ENCODE results near the gene ZNF804A. TPM values are rescaled to one million over a fixed set of nuclear protein-coding genes. Genes with fewer than 3 reads are reported as not detected.

The ZNF804A gene
- total RNA-seq, 4 donors from 2014 or later, result 0.19 TPM; not detected in 3

- 62 to 75% methylated on average over 3 of the region's 3 CpGs for WGBS, 2 donors
- H3K4me3 ChIP-seq, result no peak overlapping the region
- intact Hi-C loops (cut with DNase I), result no loop called here
- H3K4me1 ChIP-seq, result no peaks in the 10 kb centered on the region
- no peaks in the 10 kb centered on the region for H3K27me3 ChIP-seq
- no peaks in the 10 kb centered on the region for H3K36me3 ChIP-seq
- H3K9me3 ChIP-seq, result no peaks in the 10 kb centered on the region
- TF ChIP-seq CTCF (IDR thresholded peaks at IDR 0.05) (no peak), POLR2A (IDR thresholded peaks at IDR 0.05) (no peak)
- no peak overlapping the region for H3K27ac ChIP-seq
- DNase-seq, result no peak
Measured at GRCh38 chr2:184920451-184920965, 322.2 kb downstream of the ZNF804A start.

DNA sequence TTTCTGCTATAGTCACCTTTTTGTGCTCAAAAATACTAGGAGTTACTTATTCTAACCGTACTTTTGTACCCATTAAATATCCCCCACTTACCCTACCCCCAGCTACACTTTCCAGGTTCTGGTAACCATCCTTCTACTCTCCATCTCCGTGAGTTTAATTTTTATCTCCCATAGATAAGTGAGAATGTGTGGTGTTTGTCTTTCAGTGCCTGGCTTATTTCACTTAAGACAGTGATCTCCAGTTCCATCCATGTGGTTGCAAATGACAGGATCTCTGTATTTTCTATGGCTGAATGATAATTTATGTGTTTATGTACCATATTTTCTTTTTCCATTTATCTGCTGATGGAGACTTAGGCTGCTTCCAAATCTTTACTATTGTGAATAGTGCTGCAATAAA, 323.3 kb downstream of the ZNF804A start:
- WGBS, 2 donors, result 42 to 43% methylated on average over 2 of the region's 2 CpGs
- Histone ChIP-seq H3K27me3 (no peaks in the 10 kb centered on the region), H3K9me3 (peaks cover 0 to under 1% (median 0%) of the 10 kb centered on the region in 3 donors), H3K4me1 (no peaks in the 10 kb centered on the region), H3K36me3 (no peaks in the 10 kb centered on the region), H3K4me3 (no peak overlapping the region), H3K27ac (no peak overlapping the region)
- TF ChIP-seq CTCF (IDR thresholded peaks at IDR 0.05) (no peak), POLR2A (IDR thresholded peaks at IDR 0.05) (no peak)
- intact Hi-C loops (cut with DNase I), result no loop called here
- DNase-seq, result no peak

DNA sequence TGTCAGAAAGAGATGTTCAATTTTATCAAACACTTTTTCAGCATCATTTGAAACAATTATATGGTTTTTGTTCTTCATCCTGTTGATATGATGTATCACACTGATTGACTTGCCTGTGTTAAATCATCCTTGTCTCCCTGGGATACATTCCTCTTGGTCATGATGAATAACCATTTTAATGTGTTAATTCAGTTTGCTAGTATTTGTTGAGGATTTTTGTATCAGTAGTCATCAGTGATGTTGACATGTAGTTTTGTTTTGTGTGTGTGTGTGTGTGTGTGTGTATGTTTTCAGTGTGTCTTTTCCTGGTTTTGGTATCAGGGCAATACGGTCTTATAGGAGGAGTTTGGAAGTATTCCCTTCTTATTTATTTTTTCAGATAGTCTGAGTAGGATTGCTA, 325.4 kb downstream of the ZNF804A start:
- DNase-seq, result no peak
- Histone ChIP-seq H3K27ac (no peak overlapping the region), H3K27me3 (no peaks in the 10 kb centered on the region), H3K4me1 (no peaks in the 10 kb centered on the region), H3K4me3 (no peak overlapping the region), H3K9me3 (peaks cover 0 to 19% (median 6%) of the 10 kb centered on the region in 3 donors), H3K36me3 (no peaks in the 10 kb centered on the region)
- intact Hi-C loops (cut with DNase I), result no loop called here
- WGBS, 2 donors, result 79 to 100% methylated on average over 1 of the region's 1 CpG
- TF ChIP-seq CTCF (IDR thresholded peaks at IDR 0.05) (no peak), POLR2A (IDR thresholded peaks at IDR 0.05) (no peak)

DNA sequence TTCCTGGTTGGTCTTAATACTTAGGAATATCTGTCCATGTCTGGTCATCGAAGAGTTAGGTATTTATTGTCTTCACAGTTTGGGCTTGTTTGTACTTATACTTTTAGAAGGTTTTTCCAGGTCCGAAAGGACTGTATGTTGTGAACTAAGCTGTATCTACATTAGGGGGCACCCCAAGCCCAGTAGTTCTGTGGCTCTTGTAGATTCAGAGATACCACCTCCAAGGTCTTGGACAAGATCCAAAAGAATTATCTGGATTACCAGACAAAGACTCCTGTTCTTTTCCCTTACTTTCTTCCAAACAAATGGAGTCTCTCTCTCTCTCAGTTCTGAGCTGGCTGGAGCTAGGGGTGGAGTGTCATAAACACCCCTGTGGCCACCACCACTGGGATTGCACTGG, 328.7 kb downstream of the ZNF804A start:
- no peak for DNase-seq
- TF ChIP-seq CTCF (IDR thresholded peaks at IDR 0.05) (no peak), POLR2A (IDR thresholded peaks at IDR 0.05) (no peak)
- intact Hi-C loops (cut with DNase I), result no loop called here
- no peaks in the 10 kb centered on the region for H3K4me1 ChIP-seq
- H3K27me3 ChIP-seq, result no peaks in the 10 kb centered on the region
- no peak overlapping the region for H3K4me3 ChIP-seq
- peaks cover 0 to 19% (median 6%) of the 10 kb centered on the region in 3 donors for H3K9me3 ChIP-seq
- no peaks in the 10 kb centered on the region for H3K36me3 ChIP-seq
- 67 to 80% methylated on average over 2 of the region's 2 CpGs for WGBS, 2 donors
- H3K27ac ChIP-seq, result no peak overlapping the region

DNA sequence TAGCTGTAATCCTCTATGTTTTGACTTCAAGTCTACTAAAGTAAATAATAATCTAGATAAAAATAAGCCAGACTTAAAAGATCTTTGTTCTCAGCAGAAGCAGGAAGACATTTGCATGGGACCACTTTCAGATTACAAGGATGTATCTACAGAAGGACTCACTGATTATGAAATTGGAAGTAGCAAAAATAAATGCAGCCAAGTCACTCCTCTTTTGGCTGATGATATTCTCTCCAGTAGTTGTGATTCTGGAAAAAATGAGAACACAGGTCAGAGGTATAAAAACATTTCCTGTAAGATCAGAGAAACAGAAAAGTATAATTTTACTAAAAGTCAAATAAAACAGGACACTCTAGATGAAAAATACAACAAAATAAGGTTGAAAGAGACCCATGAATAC, 338.4 kb downstream of the ZNF804A start:
- H3K4me3 ChIP-seq, result no peak overlapping the region
- H3K27ac ChIP-seq, result no peak overlapping the region
- H3K9me3 ChIP-seq, result no peaks in the 10 kb centered on the region
- no peak for TF ChIP-seq POLR2A (IDR thresholded peaks at IDR 0.05)
- TF ChIP-seq CTCF (IDR thresholded peaks at IDR 0.05), result no peak
- no peak for DNase-seq
- no peaks in the 10 kb centered on the region for H3K36me3 ChIP-seq
- intact Hi-C loops (cut with DNase I), result no loop called here
- H3K27me3 ChIP-seq, result no peaks in the 10 kb centered on the region
- H3K4me1 ChIP-seq, result no peaks in the 10 kb centered on the region

Data from esophagus squamous epithelium (tissue), 5 donors.